Activated naive CD4-positive, alpha-beta T cell treated with Interleukin-2 at 50 U/mL for 16 hours (primary cell): ENCODE results near the gene ACOT7.
"Not testable (repeated sequence)": the region's sequence is repeated elsewhere in the genome, so short reads cannot be mapped to it uniquely, and the experiment has no call there.

ENCODE experiments used
- DNase-seq: peaks from one replicate; pipeline ENCODE4 v3.0.0-alpha.2; 2020

Gene ACOT7

GRCh38 chr1:6245086-6245868 lies 148.3 kb downstream of the ACOT7 start:
- peak; percentile 80 for DNase-seq

- no peak for DNase-seq
Observed at GRCh38 chr1:6244401-6245049, 149.0 kb downstream of the ACOT7 start.

- no peak for DNase-seq
Observed at GRCh38 chr1:6243993-6244392, 149.6 kb downstream of the ACOT7 start, which contains the start of gene HES3. Gene HES3, plus strand, starts transcription at chr1:6244179. Its CDS starts 187 bp downstream, at chr1:6244366.

GRCh38 chr1:6243053-6243834 lies 150.3 kb downstream of the ACOT7 start:
- no peak for DNase-seq

GRCh38 chr1:6241887-6242740 lies 151.5 kb downstream of the ACOT7 start:
- no peak for DNase-seq

GRCh38 chr1:6241107-6241886 lies 152.3 kb downstream of the ACOT7 start:
- no peak for DNase-seq

GRCh38 chr1:6239950-6240768 lies 153.4 kb downstream of the ACOT7 start:
- DNase-seq, result no peak

GRCh38 chr1:6239213-6239752 lies 154.3 kb downstream of the ACOT7 start:
- no peak for DNase-seq

- DNase-seq, result no peak
Observed at GRCh38 chr1:6237093-6237492, 156.5 kb downstream of the ACOT7 start.

GRCh38 chr1:6235296-6235677 lies 158.3 kb downstream of the ACOT7 start:
- no peak for DNase-seq

- DNase-seq, result no peak
Observed at GRCh38 chr1:6234502-6235295, 158.9 kb downstream of the ACOT7 start.

GRCh38 chr1:6233376-6233775 lies 160.2 kb downstream of the ACOT7 start:
- no peak for DNase-seq

- no peak for DNase-seq
Observed at GRCh38 chr1:6225651-6226050, 167.9 kb downstream of the ACOT7 start.

- no peak for DNase-seq
Observed at GRCh38 chr1:6224718-6225117, 168.8 kb downstream of the ACOT7 start.

GRCh38 chr1:6223617-6224016 lies 169.9 kb downstream of the ACOT7 start:
- DNase-seq, result no peak

GRCh38 chr1:6222636-6223035 lies 170.9 kb downstream of the ACOT7 start:
- DNase-seq, result no peak

- no peak for DNase-seq
Observed at GRCh38 chr1:6221210-6221784, 172.3 kb downstream of the ACOT7 start.

GRCh38 chr1:6220236-6220635 lies 173.3 kb downstream of the ACOT7 start:
- no peak for DNase-seq

- DNase-seq, result not testable (repeated sequence)
Observed at GRCh38 chr1:6219641-6220040, 173.9 kb downstream of the ACOT7 start.
